WTC11 (cell line): ENCODE measurements around the gene SPEM3. TPM values are rescaled to one million over a fixed set of nuclear protein-coding genes. Genes with fewer than 3 reads are reported as not detected.
A peak's percentile ranks its signal among the peaks of the same experiment; 100 is the strongest.

Source experiments
- CREB1 ChIP-seq: sonication (generic); formaldehyde crosslinking; IDR thresholded peaks from 2 replicates; pipeline ENCODE4 v1.8.0; 2023; ENCODE audit warnings: mild to moderate bottlenecking, missing genetic modification reagents
- CREM ChIP-seq: sonication (generic); formaldehyde crosslinking; IDR thresholded peaks from 2 replicates; pipeline ENCODE4 v1.8.1; 2022; ENCODE audit warnings: mild to moderate bottlenecking, missing genetic modification reagents, moderate library complexity
- CTCF ChIP-seq: fragments of 200-600 bp; IDR thresholded peaks from 2 replicates; pipeline ENCODE4 v1.8.0; 2022; ENCODE audit warnings: antibody characterized with exemption
- ERG ChIP-seq: fragments of 250-450 bp; sonication (Bioruptor Pico); IDR thresholded peaks from 2 replicates; pipeline ENCODE4 v1.8.0; 2021; ENCODE audit warnings: mild to moderate bottlenecking
- FOXJ3 ChIP-seq: sonication (generic); formaldehyde crosslinking; IDR thresholded peaks from 2 replicates; pipeline ENCODE4 v1.9.0; 2021; ENCODE audit warnings: missing genetic modification reagents, mild to moderate bottlenecking, borderline replicate concordance
- FOXP4 ChIP-seq: sonication (generic); formaldehyde crosslinking; IDR thresholded peaks from 2 replicates; pipeline ENCODE4 v1.8.0; 2022; ENCODE audit warnings: mild to moderate bottlenecking, missing genetic modification reagents
- HMGA2 ChIP-seq: fragments of 250-450 bp; sonication (Bioruptor Pico); IDR thresholded peaks from 2 replicates; pipeline ENCODE4 v1.4.0; 2021; ENCODE audit warnings: mild to moderate bottlenecking, moderate library complexity
- IRF2 ChIP-seq: sonication (generic); formaldehyde crosslinking; IDR thresholded peaks from 2 replicates; pipeline ENCODE4 v1.8.0; 2022; ENCODE audit warnings: low read depth, missing genetic modification reagents, borderline replicate concordance
- MYBL2 ChIP-seq: sonication (generic); formaldehyde crosslinking; IDR thresholded peaks from 2 replicates; pipeline ENCODE4 v1.8.1; 2023; ENCODE audit warnings: mild to moderate bottlenecking, moderate library complexity, missing genetic modification reagents
- NFYB ChIP-seq: sonication (generic); formaldehyde crosslinking; conservative IDR thresholded peaks from 2 replicates; pipeline ENCODE4 v1.8.0; 2022; ENCODE audit warnings: low read depth, missing genetic modification reagents
- PRDM15 ChIP-seq: sonication (generic); formaldehyde crosslinking; IDR thresholded peaks from 2 replicates; pipeline ENCODE4 v1.8.0; 2022; ENCODE audit warnings: missing genetic modification reagents
- RORB ChIP-seq: fragments of 250-450 bp; sonication (Bioruptor Pico); IDR thresholded peaks from 2 replicates; pipeline ENCODE4 v1.9.0; 2021; ENCODE audit warnings: mild to moderate bottlenecking
- SMAD3 ChIP-seq: sonication (generic); formaldehyde crosslinking; IDR thresholded peaks from 2 replicates; pipeline ENCODE4 v1.8.0; 2022; ENCODE audit warnings: missing genetic modification reagents, mild to moderate bottlenecking, borderline replicate concordance
- TP53 ChIP-seq: sonication (generic); formaldehyde crosslinking; IDR thresholded peaks from 2 replicates; pipeline ENCODE4 v1.8.1; 2023; ENCODE audit warnings: mild to moderate bottlenecking, missing genetic modification reagents
- USF1 ChIP-seq: sonication (generic); formaldehyde crosslinking; IDR thresholded peaks from 2 replicates; pipeline ENCODE4 v1.8.0; 2022; ENCODE audit warnings: mild to moderate bottlenecking, missing genetic modification reagents
- ZBTB43 ChIP-seq: sonication (generic); formaldehyde crosslinking; IDR thresholded peaks from 2 replicates; pipeline ENCODE4 v1.8.1; 2023; ENCODE audit warnings: mild to moderate bottlenecking, missing genetic modification reagents
- ZNF317 ChIP-seq: sonication (generic); formaldehyde crosslinking; IDR thresholded peaks from 2 replicates; pipeline ENCODE4 v1.8.1; 2023; ENCODE audit warnings: low read depth, mild to moderate bottlenecking, moderate library complexity, missing genetic modification reagents, borderline replicate concordance
- ZNF425 ChIP-seq: fragments of 250-450 bp; sonication (Bioruptor Pico); conservative IDR thresholded peaks from 2 replicates; pipeline ENCODE4 v1.9.0; 2021; ENCODE audit warnings: mild to moderate bottlenecking
- ZNF532 ChIP-seq: fragments of 250-450 bp; sonication (Bioruptor Pico); IDR thresholded peaks from 2 replicates; pipeline ENCODE4 v1.9.0; 2021; ENCODE audit warnings: mild to moderate bottlenecking, borderline replicate concordance
- ZNF671 ChIP-seq: fragments of 250-450 bp; sonication (Bioruptor Pico); IDR thresholded peaks from 2 replicates; pipeline ENCODE4 v1.8.0; 2021; ENCODE audit warnings: mild to moderate bottlenecking
- total RNA-seq: library from RNA; stranded (reverse); gene quantifications from 3 replicates; pipeline ENCODE4 v1.2.3, GENCODE V29; 2021

The SPEM3 gene
- total RNA-seq, 1 experiment from 2014 or later: not detected

GRCh38 chr17:7383742-7384488, 44.7 kb upstream of the SPEM3 start (continued):
- no peak for TF ChIP-seq ERG (CRISPR knock-in tag)
- no peak for TF ChIP-seq RORB (CRISPR knock-in tag)
- 0 out of 2 replicates have a peak, but pooled peaks have one; percentile 27 for TF ChIP-seq ZNF317
- TF ChIP-seq ZNF425 (CRISPR knock-in tag): no peak
- no peak for TF ChIP-seq ZNF671 (CRISPR knock-in tag)
- peak; percentile 87 for TF ChIP-seq CREM (CRISPR knock-in tag)
- TF ChIP-seq PRDM15 (CRISPR knock-in tag): peak; percentile 51; the same call in 1 of the 2 replicates
- TF ChIP-seq HMGA2 (CRISPR knock-in tag): no peak
- no peak for TF ChIP-seq SMAD3 (CRISPR knock-in tag)
- TF ChIP-seq TP53 (CRISPR knock-in tag): 0 out of 2 replicates have a peak, but pooled peaks have one; percentile 36
- TF ChIP-seq ZNF532 (CRISPR knock-in tag): no peak
- TF ChIP-seq IRF2: no peak
- no peak for TF ChIP-seq NFYB
- TF ChIP-seq MYBL2 (CRISPR knock-in tag): no peak
- TF ChIP-seq CREB1 (CRISPR knock-in tag): peak; percentile 49; the same call in 1 of the 2 replicates
- no peak for TF ChIP-seq CTCF
- TF ChIP-seq FOXP4 (CRISPR knock-in tag): peak; percentile 78; the same call in 1 of the 2 replicates
- TF ChIP-seq ZBTB43 (CRISPR knock-in tag): no peak
- TF ChIP-seq FOXJ3: no peak
- peak; percentile 54; the same call in 1 of the 2 replicates for TF ChIP-seq USF1 (CRISPR knock-in tag)
